PC-9 (cell line): Measurements from ENCODE around the gene MYBPH.

Experiments used
- EZH2 ChIP-seq: fragments of 200-600 bp; sonication (generic); IDR thresholded peaks from 2 replicates; pipeline ENCODE4 v1.8.0; 2017; ENCODE audit warnings: antibody characterized with exemption, low read depth
- TF ChIP-seq, protein P1 (sequence below): fragments of 200-600 bp; sonication (generic); conservative IDR thresholded peaks from 2 replicates; pipeline ENCODE4 v1.6.1; 2017; ENCODE audit warnings: mixed run types, antibody characterized with exemption, mild to moderate bottlenecking, moderate library complexity

DNA sequence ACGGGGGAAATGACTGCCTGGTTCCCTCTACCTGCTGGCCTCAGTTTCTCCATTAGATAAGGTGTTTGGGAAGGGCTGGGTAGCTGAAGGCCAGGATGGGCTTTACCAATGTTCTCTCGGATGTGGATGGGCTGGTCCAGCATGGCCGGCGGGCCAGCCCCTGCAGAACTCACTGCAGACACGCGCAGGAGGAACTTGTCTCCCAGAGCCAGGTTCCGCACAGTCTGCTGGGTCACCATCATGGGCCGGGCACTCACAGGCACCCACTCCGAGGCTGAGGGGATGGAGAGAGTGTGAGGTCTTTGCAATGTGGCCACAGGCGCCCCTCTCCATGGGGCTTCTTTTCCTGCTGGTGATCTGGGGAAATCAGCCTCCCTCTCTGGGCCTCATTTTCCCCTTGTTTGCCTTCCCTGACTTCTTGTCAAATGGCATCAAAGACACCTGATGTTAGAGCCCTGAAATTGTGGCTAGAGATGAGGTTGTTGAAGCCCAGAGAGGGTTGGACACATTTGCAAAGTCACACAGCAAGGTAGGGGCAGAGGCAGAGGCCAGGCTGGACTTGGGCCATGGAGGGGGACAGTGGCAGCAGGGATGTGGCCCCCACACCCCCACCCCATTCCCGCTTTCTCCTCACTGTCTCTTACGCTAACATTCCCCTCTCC, 1.2 kb downstream of the MYBPH start:
- TF ChIP-seq, protein P1, sequence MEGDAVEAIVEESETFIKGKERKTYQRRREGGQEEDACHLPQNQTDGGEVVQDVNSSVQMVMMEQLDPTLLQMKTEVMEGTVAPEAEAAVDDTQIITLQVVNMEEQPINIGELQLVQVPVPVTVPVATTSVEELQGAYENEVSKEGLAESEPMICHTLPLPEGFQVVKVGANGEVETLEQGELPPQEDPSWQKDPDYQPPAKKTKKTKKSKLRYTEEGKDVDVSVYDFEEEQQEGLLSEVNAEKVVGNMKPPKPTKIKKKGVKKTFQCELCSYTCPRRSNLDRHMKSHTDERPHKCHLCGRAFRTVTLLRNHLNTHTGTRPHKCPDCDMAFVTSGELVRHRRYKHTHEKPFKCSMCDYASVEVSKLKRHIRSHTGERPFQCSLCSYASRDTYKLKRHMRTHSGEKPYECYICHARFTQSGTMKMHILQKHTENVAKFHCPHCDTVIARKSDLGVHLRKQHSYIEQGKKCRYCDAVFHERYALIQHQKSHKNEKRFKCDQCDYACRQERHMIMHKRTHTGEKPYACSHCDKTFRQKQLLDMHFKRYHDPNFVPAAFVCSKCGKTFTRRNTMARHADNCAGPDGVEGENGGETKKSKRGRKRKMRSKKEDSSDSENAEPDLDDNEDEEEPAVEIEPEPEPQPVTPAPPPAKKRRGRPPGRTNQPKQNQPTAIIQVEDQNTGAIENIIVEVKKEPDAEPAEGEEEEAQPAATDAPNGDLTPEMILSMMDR: no peak
- no peak for TF ChIP-seq EZH2
